Sciatic nerve (tissue), 2 donors: ENCODE results near the gene GALNS. TPM values are rescaled to one million over a fixed set of nuclear protein-coding genes. Genes with fewer than 3 reads are reported as not detected.
A peak's percentile ranks its signal among the peaks of the same experiment; 100 is the strongest.

Experiments
- ATAC-seq: fragments of 200-7000 bp; cut with Tn5 transposase; one replicate; pipeline ENCODE4 v1.9.1; 2020; ENCODE audit warnings: mild to moderate bottlenecking, moderate library complexity
- DNase-seq: peaks from one replicate; pipeline ENCODE4 v3.0.0-alpha.2; 2020; ENCODE audit warnings: low spot score
- intact Hi-C: fragments of 100-400 bp; cut with DNase I; formaldehyde crosslinking; loops from one replicate; pipeline ENCODE4 v1.14.2; 2022
- total RNA-seq: library from RNA; stranded (reverse); fragmentation: NEBNext Ultra II Directional; extraction: Animal tissue kit (Norgen Biotek cat#: 25700); gene quantifications from one replicate; pipeline ENCODE4 v1.2.1, GENCODE V29; 2021
- donor health status: DM: no; HTN: no; CAD: no.
- donor health status: DM: no; HTN: no; CAD: no.

GALNS gene
- total RNA-seq, 1 donor from 2014 or later: 41.1 TPM

DNA sequence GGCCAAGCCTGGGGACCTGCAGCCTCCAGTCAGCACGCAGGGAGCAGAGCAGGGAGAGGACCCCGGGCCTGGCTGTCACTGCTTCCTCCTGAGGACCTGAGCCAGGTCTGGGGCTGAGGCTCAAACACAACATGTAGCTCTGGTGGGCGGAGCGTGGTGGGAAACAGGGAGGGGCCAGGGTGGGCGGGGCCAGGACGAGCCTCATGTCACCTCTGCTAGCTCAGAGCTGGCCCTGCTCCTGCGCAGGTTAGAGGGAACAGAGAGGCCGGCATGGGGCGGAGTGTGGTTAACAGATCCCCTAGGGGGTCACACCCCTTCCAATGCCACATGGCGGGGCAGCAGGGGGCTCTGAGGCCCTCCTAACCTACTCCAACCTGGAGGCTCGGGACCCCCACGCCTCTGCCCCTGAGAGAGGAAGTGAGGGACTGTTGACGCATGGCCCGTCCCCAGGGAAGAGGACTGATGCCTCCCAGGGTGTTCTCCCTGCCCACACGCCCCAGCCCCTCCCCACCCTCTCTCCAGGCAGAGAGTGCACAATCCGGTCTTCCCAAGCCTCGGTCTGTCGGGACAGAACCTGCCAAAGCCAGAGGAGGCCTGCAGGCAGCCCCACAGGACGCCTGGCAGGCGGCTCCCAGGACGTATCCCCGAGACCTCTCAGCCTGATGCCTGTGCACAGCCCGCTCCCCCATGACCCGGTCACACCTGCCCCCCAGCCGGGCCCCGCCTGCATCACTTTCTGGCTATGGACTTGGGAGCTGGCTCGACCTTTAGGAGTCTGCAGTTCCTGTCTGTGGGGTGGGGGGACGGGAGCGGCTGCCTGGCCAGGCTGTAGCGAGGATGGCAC, 86.9 kb downstream of the GALNS start:
- no peak for DNase-seq
- intact Hi-C loops: no loop called here
- no peak for ATAC-seq

DNA sequence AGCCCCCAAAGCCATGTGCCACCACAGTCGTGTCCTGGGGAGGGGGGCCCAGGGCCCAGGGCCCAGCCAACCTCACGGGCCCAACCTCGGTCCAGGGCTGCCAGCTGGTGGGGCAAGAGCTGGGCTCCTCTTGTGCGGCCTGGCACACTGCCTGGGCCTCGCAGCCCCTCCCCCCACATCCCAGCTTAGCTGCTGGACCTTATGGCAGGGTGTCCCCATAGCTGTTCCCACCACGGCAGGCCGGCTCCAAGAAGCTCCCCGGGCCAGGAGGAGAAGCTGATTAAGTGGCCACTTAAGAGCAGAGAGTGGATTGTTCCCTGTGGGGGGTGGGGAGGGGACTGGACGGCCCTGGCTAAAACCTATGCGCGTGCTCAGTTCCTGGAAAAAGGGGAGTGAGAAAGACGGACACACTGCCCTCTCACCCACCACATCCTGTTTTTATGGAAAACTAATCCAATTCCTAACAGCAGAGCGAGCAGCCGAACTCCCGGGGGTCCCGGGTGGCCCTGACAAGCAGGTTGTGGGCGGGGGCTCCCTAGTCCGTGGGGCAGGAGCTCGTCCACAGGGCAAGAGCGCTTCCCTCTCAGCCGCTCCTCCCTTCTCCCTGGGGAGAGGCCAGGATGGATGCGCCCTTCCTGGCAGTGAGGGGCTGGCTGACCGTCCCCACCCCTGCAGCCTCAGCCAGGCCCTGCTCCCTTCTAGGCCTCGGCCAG, 88.5 kb downstream of the GALNS start:
- peak; percentile 53 for ATAC-seq
- no peak for DNase-seq

GRCh38 chr16:88767546-88768070, 89.1 kb downstream of the GALNS start:
- DNase-seq: no peak
- peak; percentile 3 for ATAC-seq
- intact Hi-C loops: no loop called here

More for the DNA sequence above, 88.5 kb downstream of the GALNS start:
- intact Hi-C loops: no loop called here

- no peak for ATAC-seq
- intact Hi-C loops: no loop called here
- DNase-seq: no peak
Observed at GRCh38 chr16:88766975-88767374, 89.8 kb downstream of the GALNS start.

DNA sequence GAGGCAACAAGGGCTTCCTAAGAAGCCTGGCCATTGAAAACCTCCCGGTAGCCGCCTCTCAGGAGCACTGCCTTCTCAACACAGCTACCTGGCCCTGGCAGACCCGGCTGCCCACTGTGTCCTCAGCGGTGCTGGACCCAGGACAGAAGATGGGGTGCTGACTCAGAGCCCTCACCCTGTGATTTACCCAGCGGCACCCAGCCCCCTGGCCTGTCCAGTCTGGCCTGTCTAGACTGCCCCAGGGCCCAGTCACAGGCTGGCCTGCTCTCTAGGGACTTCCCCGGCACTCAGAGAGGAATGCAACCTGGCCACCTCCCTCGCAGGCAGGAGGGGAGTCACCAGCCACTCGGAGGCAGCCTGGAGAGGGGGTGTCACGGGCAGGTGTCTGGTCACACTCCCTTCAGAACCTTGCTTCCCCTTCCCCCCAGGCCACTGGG, 91.8 kb downstream of the GALNS start:
- intact Hi-C loops: no loop called here
- no peak for DNase-seq

DNA sequence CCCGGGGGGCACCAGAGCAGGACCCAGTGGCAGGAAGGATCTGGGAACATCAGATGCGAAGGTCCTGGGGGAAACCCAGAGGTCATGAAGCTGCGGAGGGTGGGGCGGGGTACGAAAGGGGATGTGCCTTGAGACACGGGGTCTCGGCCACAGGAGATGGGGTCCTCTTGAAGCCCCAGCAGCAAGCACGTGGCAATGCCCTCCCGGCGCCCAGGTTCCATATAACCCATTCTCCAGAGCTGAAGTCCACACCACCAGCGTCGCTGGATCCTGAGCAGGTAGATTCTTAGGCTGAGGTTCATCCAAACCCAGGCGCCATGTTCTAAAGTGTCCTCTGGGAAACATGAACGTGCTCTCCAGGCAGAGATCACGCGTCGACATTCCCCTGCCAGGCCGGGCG, 92.7 kb downstream of the GALNS start:
- ATAC-seq: no peak
- intact Hi-C loops: no loop called here
- no peak for DNase-seq

More for the DNA sequence above, 91.8 kb downstream of the GALNS start:
- ATAC-seq: no peak

Other genes starting within 250 kb of the GALNS start
- gene IL17C, start 218.4 kb downstream of the GALNS start, total RNA-seq: not detected
- gene CYBA, start 205.9 kb downstream of the GALNS start, total RNA-seq: 87.4 TPM
- gene MVD, start 193.9 kb downstream of the GALNS start, total RNA-seq: 64.4 TPM
- gene SNAI3, start 170.4 kb downstream of the GALNS start, total RNA-seq: 0.53 TPM
- gene RNF166, start 150.5 kb downstream of the GALNS start, total RNA-seq: 28.6 TPM
- 20.6 TPM for gene CTU2, start 150.4 kb downstream of the GALNS start, total RNA-seq
- gene PIEZO1, start 71.7 kb downstream of the GALNS start, total RNA-seq: 111 TPM
- gene CDT1, start 53.2 kb downstream of the GALNS start, total RNA-seq: 0.76 TPM
- gene APRT, start 45.0 kb downstream of the GALNS start, total RNA-seq: 46.0 TPM
- 41.2 TPM for gene TRAPPC2L, start 180 bp upstream of the GALNS start, total RNA-seq
- not detected for gene PABPN1L, start 9.7 kb upstream of the GALNS start, total RNA-seq
- gene CBFA2T3, start 120.3 kb upstream of the GALNS start, total RNA-seq: 8.2 TPM
- gene ACSF3, start 236.9 kb upstream of the GALNS start, total RNA-seq: 41.1 TPM